SU-DHL-6 (cell line): Measurements from ENCODE around the gene PJVK.

Source experiments
- EZH2phosphoT487 ChIP-seq: fragments of 200-600 bp; sonication (generic), shearing (Covaris generic); conservative IDR thresholded peaks from 2 replicates; pipeline ENCODE4 v1.6.1; 2018; ENCODE audit warnings: mild to moderate bottlenecking, antibody characterized with exemption, low read length, moderate library complexity, mixed read lengths
- TF ChIP-seq, protein P1 (sequence below): fragments of 200-600 bp; sonication (generic); IDR thresholded peaks from one replicate; pipeline ENCODE4 v1.5.1; 2017; ENCODE audit warnings: antibody characterized with exemption, mild to moderate bottlenecking, low read length, moderate library complexity; ENCODE audit not compliant: insufficient read depth, poor library complexity, severe bottlenecking

DNA sequence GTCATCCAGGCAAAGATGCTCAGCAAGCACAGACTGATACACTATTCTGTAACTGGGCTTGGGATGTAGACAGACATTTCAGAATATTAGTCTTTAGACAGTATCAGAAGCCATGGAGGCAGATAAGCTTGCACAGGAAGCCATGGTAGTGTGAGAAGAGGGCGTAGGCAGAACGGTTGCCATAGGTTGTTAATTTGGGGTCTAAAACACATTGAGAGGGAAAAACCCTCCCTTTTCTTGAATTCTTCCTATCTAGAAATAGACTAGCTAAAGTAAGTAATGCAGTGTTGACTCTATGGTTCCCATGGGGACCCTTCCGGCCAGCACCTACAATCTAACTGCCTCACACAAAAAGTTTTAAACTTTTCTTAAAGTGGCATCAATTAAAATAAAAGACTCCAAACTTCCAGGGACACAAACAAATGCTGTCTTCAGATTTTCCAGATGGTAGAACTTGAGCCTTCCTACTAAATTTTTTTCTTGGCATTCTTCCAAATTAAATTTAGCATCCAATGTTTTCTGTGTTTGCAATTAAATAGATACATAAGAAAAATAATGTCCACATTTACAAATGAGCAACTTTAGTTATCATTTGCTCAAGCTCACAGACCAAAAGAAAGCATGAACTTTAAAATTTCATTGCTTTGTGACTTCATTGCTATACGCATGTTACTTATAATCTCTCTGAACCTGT lies 2.1 kb upstream of the PJVK start:
- TF ChIP-seq, protein P1, sequence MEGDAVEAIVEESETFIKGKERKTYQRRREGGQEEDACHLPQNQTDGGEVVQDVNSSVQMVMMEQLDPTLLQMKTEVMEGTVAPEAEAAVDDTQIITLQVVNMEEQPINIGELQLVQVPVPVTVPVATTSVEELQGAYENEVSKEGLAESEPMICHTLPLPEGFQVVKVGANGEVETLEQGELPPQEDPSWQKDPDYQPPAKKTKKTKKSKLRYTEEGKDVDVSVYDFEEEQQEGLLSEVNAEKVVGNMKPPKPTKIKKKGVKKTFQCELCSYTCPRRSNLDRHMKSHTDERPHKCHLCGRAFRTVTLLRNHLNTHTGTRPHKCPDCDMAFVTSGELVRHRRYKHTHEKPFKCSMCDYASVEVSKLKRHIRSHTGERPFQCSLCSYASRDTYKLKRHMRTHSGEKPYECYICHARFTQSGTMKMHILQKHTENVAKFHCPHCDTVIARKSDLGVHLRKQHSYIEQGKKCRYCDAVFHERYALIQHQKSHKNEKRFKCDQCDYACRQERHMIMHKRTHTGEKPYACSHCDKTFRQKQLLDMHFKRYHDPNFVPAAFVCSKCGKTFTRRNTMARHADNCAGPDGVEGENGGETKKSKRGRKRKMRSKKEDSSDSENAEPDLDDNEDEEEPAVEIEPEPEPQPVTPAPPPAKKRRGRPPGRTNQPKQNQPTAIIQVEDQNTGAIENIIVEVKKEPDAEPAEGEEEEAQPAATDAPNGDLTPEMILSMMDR, result no peak
- no peak for TF ChIP-seq EZH2phosphoT487
